Measurements from ENCODE around the gene TEAD1.

TEAD1 gene

DNA sequence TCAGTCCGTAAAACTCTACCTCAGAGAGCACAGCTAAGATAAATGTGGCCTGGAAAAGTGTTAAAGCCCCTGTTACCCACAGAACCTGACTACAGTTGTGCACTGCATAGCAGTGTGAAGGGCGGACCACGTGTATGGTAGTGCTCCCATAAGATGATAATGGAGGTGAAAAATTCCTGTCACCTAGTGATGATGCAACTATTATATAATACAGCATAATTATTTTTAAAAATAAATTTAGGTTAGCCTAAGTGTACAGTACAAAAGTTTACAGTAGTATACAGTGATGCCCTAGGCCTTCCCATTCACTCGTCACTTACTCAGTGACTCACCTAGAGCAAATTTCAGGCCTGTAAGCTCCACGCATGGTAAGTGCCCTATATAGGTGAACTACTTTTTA, 258.3 kb downstream of the TEAD1 start:
- Histone ChIP-seq H3K4me1 (ENCODE audit: insufficient read depth, poor library complexity, severe bottlenecking) (no peaks in the 10 kb centered on the region), H3K36me3 (ENCODE audit: low read depth) (peaks cover 74% of the 10 kb centered on the region)

DNA sequence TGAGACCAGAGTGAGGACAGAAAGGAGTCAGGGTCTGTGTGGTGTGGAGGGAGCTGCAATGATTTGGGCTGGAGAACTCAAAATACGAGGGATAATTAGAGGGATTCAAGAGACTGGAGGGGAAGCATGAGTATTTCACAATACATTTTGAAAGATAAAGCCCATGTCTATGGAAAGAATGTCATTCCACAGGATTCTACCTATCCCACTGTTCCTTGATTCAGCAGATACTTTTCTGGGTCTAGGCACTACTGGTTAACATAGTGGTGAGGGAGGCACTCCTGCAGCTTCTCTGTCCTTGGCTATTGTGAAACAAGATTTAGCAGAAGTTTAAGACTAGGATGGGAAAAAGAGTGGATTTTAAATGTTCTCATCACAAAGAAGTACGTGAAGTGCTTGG, 262.0 kb downstream of the TEAD1 start:
- Histone ChIP-seq H3K27me3 (ENCODE audit: insufficient read depth, poor library complexity, severe bottlenecking) (no peaks in the 10 kb centered on the region), H3K4me1 (ENCODE audit: insufficient read depth, poor library complexity, severe bottlenecking) (no peaks in the 10 kb centered on the region), H3K9me3 (ENCODE audit: severe bottlenecking) (no peaks in the 10 kb centered on the region), H3K36me3 (ENCODE audit: low read depth) (peaks cover 83% of the 10 kb centered on the region), H3K27ac (ENCODE audit: poor library complexity, severe bottlenecking) (no peak overlapping the region), H3K4me3 (ENCODE audit: severe bottlenecking) (no peak overlapping the region)
- TF ChIP-seq, protein P1, sequence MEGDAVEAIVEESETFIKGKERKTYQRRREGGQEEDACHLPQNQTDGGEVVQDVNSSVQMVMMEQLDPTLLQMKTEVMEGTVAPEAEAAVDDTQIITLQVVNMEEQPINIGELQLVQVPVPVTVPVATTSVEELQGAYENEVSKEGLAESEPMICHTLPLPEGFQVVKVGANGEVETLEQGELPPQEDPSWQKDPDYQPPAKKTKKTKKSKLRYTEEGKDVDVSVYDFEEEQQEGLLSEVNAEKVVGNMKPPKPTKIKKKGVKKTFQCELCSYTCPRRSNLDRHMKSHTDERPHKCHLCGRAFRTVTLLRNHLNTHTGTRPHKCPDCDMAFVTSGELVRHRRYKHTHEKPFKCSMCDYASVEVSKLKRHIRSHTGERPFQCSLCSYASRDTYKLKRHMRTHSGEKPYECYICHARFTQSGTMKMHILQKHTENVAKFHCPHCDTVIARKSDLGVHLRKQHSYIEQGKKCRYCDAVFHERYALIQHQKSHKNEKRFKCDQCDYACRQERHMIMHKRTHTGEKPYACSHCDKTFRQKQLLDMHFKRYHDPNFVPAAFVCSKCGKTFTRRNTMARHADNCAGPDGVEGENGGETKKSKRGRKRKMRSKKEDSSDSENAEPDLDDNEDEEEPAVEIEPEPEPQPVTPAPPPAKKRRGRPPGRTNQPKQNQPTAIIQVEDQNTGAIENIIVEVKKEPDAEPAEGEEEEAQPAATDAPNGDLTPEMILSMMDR (IDR thresholded peaks at IDR 0.05; ENCODE audit: poor library complexity, severe bottlenecking), result no peak
- DNase-seq (ENCODE audit: low spot score), result no peak
- ATAC-seq (ENCODE audit: low read depth), result no peak

More for the DNA sequence above, 258.3 kb downstream of the TEAD1 start:
- no peak overlapping the region for H3K27ac ChIP-seq (ENCODE audit: poor library complexity, severe bottlenecking)
- TF ChIP-seq, protein P1 (IDR thresholded peaks at IDR 0.05; ENCODE audit: poor library complexity, severe bottlenecking), result no peak
- DNase-seq (ENCODE audit: low spot score) (no peak), ATAC-seq (ENCODE audit: low read depth) (no peak)
- no peak overlapping the region for H3K4me3 ChIP-seq (ENCODE audit: severe bottlenecking)
- no peaks in the 10 kb centered on the region for H3K27me3 ChIP-seq (ENCODE audit: insufficient read depth, poor library complexity, severe bottlenecking)
- no peaks in the 10 kb centered on the region for H3K9me3 ChIP-seq (ENCODE audit: severe bottlenecking)

DNA sequence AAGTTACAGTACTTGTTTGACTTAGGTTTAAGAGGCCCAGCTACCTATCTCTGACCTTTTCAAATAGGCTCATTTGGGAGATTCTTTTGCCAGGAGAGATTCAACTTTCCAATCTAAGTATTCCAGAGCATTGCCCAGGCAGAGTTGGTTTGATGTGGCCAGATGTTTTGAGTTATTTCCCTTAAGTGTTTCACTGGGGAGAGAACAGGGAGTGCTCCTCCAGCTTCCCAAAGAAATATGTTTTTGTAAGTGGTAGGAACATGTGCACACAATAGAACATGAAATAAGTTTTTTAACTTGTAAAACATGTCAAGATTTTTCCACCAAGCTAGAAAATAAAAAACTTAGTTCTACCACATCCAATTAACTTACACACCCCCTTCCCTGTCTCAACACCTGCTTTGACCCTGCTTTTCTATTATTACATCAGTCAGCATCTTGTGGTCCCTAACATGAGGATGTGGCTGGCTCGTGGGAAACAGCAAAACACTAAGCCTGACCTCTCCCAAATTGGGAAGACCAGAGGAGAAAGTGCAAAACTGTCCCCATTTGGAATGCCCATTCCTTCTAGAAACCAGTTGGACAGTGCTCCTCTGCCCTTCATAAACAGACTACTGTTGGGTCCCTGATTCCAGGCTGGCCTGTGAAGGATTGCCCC, 264.5 kb downstream of the TEAD1 start:
- Histone ChIP-seq H3K4me3 (ENCODE audit: severe bottlenecking) (no peak overlapping the region), H3K4me1 (ENCODE audit: insufficient read depth, poor library complexity, severe bottlenecking) (no peaks in the 10 kb centered on the region), H3K9me3 (ENCODE audit: severe bottlenecking) (no peaks in the 10 kb centered on the region), H3K27me3 (ENCODE audit: insufficient read depth, poor library complexity, severe bottlenecking) (no peaks in the 10 kb centered on the region), H3K27ac (ENCODE audit: poor library complexity, severe bottlenecking) (no peak overlapping the region), H3K36me3 (ENCODE audit: low read depth) (peaks cover 78% of the 10 kb centered on the region)
- TF ChIP-seq, protein P1 (IDR thresholded peaks at IDR 0.05; ENCODE audit: poor library complexity, severe bottlenecking), result no peak
- no peak for DNase-seq (ENCODE audit: low spot score)
- ATAC-seq (ENCODE audit: low read depth), result no peak

DNA sequence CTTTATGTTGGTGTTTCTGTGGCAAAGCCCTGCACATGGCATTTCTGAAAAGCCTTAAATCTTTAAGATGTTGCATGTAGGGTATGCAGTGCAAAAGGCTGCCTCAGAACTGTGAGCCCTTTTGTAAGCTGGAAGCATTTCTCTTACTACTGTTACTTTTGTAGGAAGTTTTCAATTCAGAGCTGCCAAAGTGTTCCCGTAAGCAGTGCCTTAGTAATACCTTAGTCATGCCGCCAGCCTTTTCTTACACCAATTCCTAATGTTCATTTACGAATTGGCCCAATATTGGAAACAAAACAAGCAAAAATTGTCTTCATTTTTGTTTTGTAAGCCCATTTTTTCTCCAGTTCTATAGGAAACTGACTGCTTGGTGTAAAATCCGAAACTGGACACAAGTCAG, 267.4 kb downstream of the TEAD1 start:
- H3K27me3 ChIP-seq (ENCODE audit: insufficient read depth, poor library complexity, severe bottlenecking), result no peaks in the 10 kb centered on the region
- no peak for ATAC-seq (ENCODE audit: low read depth)
- no peak for DNase-seq (ENCODE audit: low spot score)
- peaks cover 59% of the 10 kb centered on the region for H3K36me3 ChIP-seq (ENCODE audit: low read depth)
- no peak overlapping the region for H3K27ac ChIP-seq (ENCODE audit: poor library complexity, severe bottlenecking)
- H3K9me3 ChIP-seq (ENCODE audit: severe bottlenecking), result no peaks in the 10 kb centered on the region
- H3K4me3 ChIP-seq (ENCODE audit: severe bottlenecking), result no peak overlapping the region
- TF ChIP-seq, protein P1 (IDR thresholded peaks at IDR 0.05; ENCODE audit: poor library complexity, severe bottlenecking), result no peak
- no peaks in the 10 kb centered on the region for H3K4me1 ChIP-seq (ENCODE audit: insufficient read depth, poor library complexity, severe bottlenecking)

DNA sequence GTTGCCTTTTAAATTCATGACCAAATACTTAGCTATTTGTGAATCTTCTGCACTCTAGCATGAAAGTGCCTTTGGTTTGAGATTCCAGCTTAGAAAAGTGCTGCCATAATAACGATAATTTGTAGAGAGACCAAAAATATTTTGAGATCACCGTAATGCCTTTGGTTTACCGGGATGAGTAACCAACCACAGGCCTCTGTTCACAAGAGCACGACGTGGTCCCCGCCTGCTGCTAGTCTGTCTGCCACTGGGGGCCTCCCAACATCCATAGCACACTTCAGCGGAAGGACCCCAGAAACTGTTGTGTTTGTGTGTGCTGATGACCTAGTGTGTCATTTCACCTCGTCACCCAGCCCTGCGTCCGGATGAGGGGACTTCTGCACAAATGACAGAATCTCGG, 267.9 kb downstream of the TEAD1 start:
- Histone ChIP-seq H3K27ac (ENCODE audit: poor library complexity, severe bottlenecking) (no peak overlapping the region), H3K36me3 (ENCODE audit: low read depth) (peaks cover 54% of the 10 kb centered on the region), H3K4me1 (ENCODE audit: insufficient read depth, poor library complexity, severe bottlenecking) (no peaks in the 10 kb centered on the region), H3K4me3 (ENCODE audit: severe bottlenecking) (no peak overlapping the region), H3K27me3 (ENCODE audit: insufficient read depth, poor library complexity, severe bottlenecking) (no peaks in the 10 kb centered on the region), H3K9me3 (ENCODE audit: severe bottlenecking) (no peaks in the 10 kb centered on the region)
- ATAC-seq (ENCODE audit: low read depth), result no peak
- DNase-seq (ENCODE audit: low spot score), result no peak
- TF ChIP-seq, protein P1 (IDR thresholded peaks at IDR 0.05; ENCODE audit: poor library complexity, severe bottlenecking), result no peak
